Prostate gland (tissue), 2 donors: ENCODE results near the gene HTR4. TPM values are rescaled to one million over a fixed set of nuclear protein-coding genes. Genes with fewer than 3 reads are reported as not detected.

Source experiments
- DNase-seq: peaks from one replicate; pipeline ENCODE4 v3.0.0-alpha.2; 2019; ENCODE audit warnings: low spot score
- H3K27ac ChIP-seq, 2 donors: fragments of 200-600 bp; sonication (generic); 2 replicates each; pipeline ENCODE4 v1.5.1; 2017 to 2019
- H3K27me3 ChIP-seq: fragments of 200-600 bp; sonication (generic); replicated peaks from 2 replicates; pipeline ENCODE4 v1.5.1; 2019; ENCODE audit not compliant: insufficient read depth
- H3K36me3 ChIP-seq, 2 donors: fragments of 200-600 bp; sonication (generic); 1 replicate in 1 of 2; 2 replicates in 1 of 2; pipeline versions ENCODE4 v1.5.1 to v1.8.1; 2017 to 2019
- H3K4me1 ChIP-seq: fragments of 200-600 bp; sonication (generic); replicated peaks from 2 replicates; pipeline ENCODE4 v1.5.1; 2019
- H3K4me3 ChIP-seq, 2 donors: fragments of 200-600 bp; sonication (generic); 2 replicates each; pipeline ENCODE4 v1.5.1; 2017 to 2019
- H3K9me3 ChIP-seq: fragments of 200-600 bp; sonication (generic); 2 replicates; pipeline ENCODE4 v1.5.1; 2017
- CTCF ChIP-seq, 4 experiments: fragments of 200-600 bp in 2 of 4; fragments of 450-650 bp in 2 of 4; sonication (generic) in 2 of 4; IDR thresholded peaks; 1 replicate in 3 of 4; 2 replicates in 1 of 4; pipeline ENCODE4 v1.5.1; 2016 to 2019; ENCODE audit warnings: antibody characterized with exemption in 4 of 4, mild to moderate bottlenecking in 2 of 4, moderate library complexity in 2 of 4
- POLR2A ChIP-seq: fragments of 450-650 bp; IDR thresholded peaks from one replicate; pipeline ENCODE4 v1.6.1; 2016; ENCODE audit warnings: antibody characterized with exemption, mild to moderate bottlenecking
- POLR2AphosphoS5 ChIP-seq: sonication (generic); formaldehyde crosslinking; IDR thresholded peaks from one replicate; pipeline ENCODE4 v1.6.1; 2017; ENCODE audit warnings: antibody characterized with exemption
- WGBS: methylation state at CpG from one replicate; pipeline ENCODE4 v1.1.5; 2018; 5-methylcytosine and 5-hydroxymethylcytosine counted together
- intact Hi-C: fragments of 100-400 bp; cut with DNase I; formaldehyde crosslinking; loops from one replicate; pipeline ENCODE4 v1.14.2; 2022
- total RNA-seq, 2 donors: library from RNA; depleted of rRNA; stranded (reverse); fragments of >200 nt; gene quantifications; one replicate each; pipeline ENCODE4 v1.1.0, GENCODE V29; 2016

The HTR4 gene
- total RNA-seq, 2 donors from 2014 or later = 2.1 TPM; not detected in 1

- DNase-seq = no peak
- Histone ChIP-seq H3K4me1 (no peaks in the 10 kb centered on the region), H3K27me3 (no peaks in the 10 kb centered on the region), H3K9me3 (no peaks in the 10 kb centered on the region), H3K27ac (no peak overlapping the region), H3K4me3 (no peak overlapping the region), H3K36me3 (no peaks in the 10 kb centered on the region)
- intact Hi-C loops = no loop called here
- 30% methylated on average over 6 of the region's 6 CpGs for WGBS
- TF ChIP-seq POLR2AphosphoS5 = no peak
- TF ChIP-seq CTCF (IDR thresholded peaks at IDR 0.05) = no peak
Observed at GRCh38 chr5:148697180-148697808, 43.0 kb upstream of the HTR4 start.

DNA sequence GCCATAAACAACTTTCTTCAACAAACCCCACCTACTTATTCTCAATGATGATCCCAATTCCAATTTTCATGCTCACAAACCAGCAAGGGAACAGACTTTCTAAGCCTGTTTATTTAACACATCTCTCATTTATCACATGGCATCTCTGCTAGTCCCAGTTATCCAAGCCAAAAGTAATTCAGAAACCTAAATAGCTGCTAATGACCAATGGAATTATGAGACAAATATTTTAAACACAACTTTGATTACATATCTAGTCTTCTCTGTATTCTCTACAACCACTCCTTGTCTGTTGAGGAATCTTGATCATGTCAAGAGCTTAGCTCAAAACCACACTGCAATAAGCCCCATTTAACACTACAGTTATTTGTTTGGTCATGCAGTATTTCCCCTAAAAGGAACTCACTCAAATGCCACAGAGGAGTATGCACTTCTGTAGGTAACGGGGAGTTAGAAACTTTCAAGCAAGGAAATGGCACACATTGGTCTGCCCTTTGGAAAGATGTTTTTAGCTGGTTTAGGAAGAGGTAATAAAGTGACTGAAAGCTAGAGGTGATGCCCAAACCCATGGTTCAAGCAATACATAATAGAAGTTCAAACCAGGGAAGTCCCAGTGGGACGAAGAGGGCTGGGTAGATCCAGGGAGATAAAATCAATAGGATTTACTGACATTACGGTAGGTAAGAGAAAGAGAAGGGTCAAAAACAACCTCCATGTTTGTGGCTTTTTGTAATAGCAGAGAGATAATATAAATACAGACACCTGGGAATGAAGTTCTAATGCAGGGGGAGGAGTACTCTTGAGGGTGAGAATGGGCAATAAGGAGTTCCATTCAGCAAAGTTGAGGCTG lies 42.1 kb upstream of the HTR4 start:
- intact Hi-C loops = no loop called here
- no peaks in the 10 kb centered on the region for H3K9me3 ChIP-seq
- H3K27ac ChIP-seq = no peak overlapping the region
- WGBS = 82% methylated on average over 3 of the region's 3 CpGs
- H3K4me1 ChIP-seq = no peaks in the 10 kb centered on the region
- H3K4me3 ChIP-seq = no peak overlapping the region
- no peak for DNase-seq
- no peaks in the 10 kb centered on the region for H3K27me3 ChIP-seq
- no peaks in the 10 kb centered on the region for H3K36me3 ChIP-seq
- TF ChIP-seq CTCF (IDR thresholded peaks at IDR 0.05) (no peak), POLR2AphosphoS5 (no peak), POLR2A (no peak)

DNA sequence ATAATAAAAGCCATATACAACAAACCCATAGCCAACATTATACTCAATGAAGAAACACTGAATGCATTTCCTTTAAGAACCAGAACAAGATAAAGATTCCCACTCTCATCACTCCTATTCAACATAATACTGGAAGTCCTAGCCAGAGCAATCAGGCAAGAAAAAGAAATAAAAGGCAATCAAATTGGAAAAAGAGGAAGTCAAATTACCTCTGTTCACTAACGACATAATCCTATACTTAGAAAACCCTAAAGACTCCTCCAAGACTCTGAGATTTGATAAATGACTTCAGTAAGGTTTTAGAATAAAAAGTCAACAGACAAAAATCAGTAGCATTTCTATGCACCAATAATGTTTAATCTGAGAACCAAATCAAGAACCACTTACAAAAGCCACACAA lies 36.6 kb upstream of the HTR4 start:
- no peak for DNase-seq
- Histone ChIP-seq H3K27me3 (no peaks in the 10 kb centered on the region), H3K9me3 (no peaks in the 10 kb centered on the region), H3K36me3 (no peaks in the 10 kb centered on the region), H3K27ac (no peak overlapping the region), H3K4me1 (no peaks in the 10 kb centered on the region), H3K4me3 (no peak overlapping the region)
- TF ChIP-seq POLR2A = no peak
- no peak for TF ChIP-seq CTCF (IDR thresholded peaks at IDR 0.05)
- TF ChIP-seq POLR2AphosphoS5 = no peak
- intact Hi-C loops = no loop called here
- 90% methylated on average over 1 of the region's 1 CpG for WGBS

- DNase-seq = no peak
Observed at GRCh38 chr5:148688787-148689186, 34.5 kb upstream of the HTR4 start.

More at GRCh38 chr5:148688787-148689186, 34.5 kb upstream of the HTR4 start:
- Histone ChIP-seq H3K36me3 (no peaks in the 10 kb centered on the region), H3K4me1 (no peaks in the 10 kb centered on the region), H3K27me3 (no peaks in the 10 kb centered on the region), H3K9me3 (no peaks in the 10 kb centered on the region), H3K27ac (no peak overlapping the region), H3K4me3 (no peak overlapping the region)
- intact Hi-C loops = no loop called here
- TF ChIP-seq POLR2AphosphoS5 (no peak), POLR2A (no peak), CTCF (IDR thresholded peaks at IDR 0.05) (no peak)
